Measurements from ENCODE around the gene SERINC3. TPM values are rescaled to one million over a fixed set of nuclear protein-coding genes. Genes with fewer than 3 reads are reported as not detected.

SERINC3 gene
- total RNA-seq, 3 donors from 2014 or later = 103 to 128 (median 110) TPM

GRCh38 chr20:44522841-44523240, 971 bp upstream of the SERINC3 start:
- intact Hi-C loops (cut with DNase I, micrococcal nuclease) = no loop called here

GRCh38 chr20:44520881-44521280, 989 bp downstream of the SERINC3 start:
- Histone ChIP-seq H3K36me3 (ENCODE audit: low read depth) (no peaks in the 10 kb centered on the region), H3K4me3 (peak overlapping the region; percentile 99), H3K9me3 (no peaks in the 10 kb centered on the region), H3K4me1 (ENCODE audit: low read depth) (peaks cover 29% of the 10 kb centered on the region)
- intact Hi-C loops (cut with DNase I, micrococcal nuclease) = no loop called here
- ATAC-seq (no peak), DNase-seq (no peak)
- no peak for TF ChIP-seq CTCF (IDR thresholded peaks at IDR 0.05)

More at GRCh38 chr20:44522841-44523240, 971 bp upstream of the SERINC3 start:
- no peaks in the 10 kb centered on the region for H3K36me3 ChIP-seq (ENCODE audit: low read depth)
- ATAC-seq = no peak
- H3K4me3 ChIP-seq = no peak overlapping the region
- H3K4me1 ChIP-seq (ENCODE audit: low read depth) = peaks cover 26% of the 10 kb centered on the region
- H3K9me3 ChIP-seq = no peaks in the 10 kb centered on the region
- TF ChIP-seq CTCF (IDR thresholded peaks at IDR 0.05) = no peak
- no peak for DNase-seq

GRCh38 chr20:44518248-44518647, 3.6 kb downstream of the SERINC3 start:
- Histone ChIP-seq H3K4me3 (no peak overlapping the region), H3K9me3 (no peaks in the 10 kb centered on the region), H3K36me3 (ENCODE audit: low read depth) (no peaks in the 10 kb centered on the region), H3K4me1 (ENCODE audit: low read depth) (peaks cover 29% of the 10 kb centered on the region)
- no peak for ATAC-seq
- no peak for TF ChIP-seq CTCF (IDR thresholded peaks at IDR 0.05)
- DNase-seq = no peak
- intact Hi-C loops (cut with DNase I, micrococcal nuclease) = no loop called here

GRCh38 chr20:44517454-44517853, 4.4 kb downstream of the SERINC3 start:
- H3K4me1 ChIP-seq (ENCODE audit: low read depth) = peaks cover 29% of the 10 kb centered on the region
- H3K36me3 ChIP-seq (ENCODE audit: low read depth) = no peaks in the 10 kb centered on the region
- DNase-seq (no peak), ATAC-seq (no peak)
- no peak overlapping the region for H3K4me3 ChIP-seq
- TF ChIP-seq CTCF (IDR thresholded peaks at IDR 0.05) = no peak
- intact Hi-C loops (cut with DNase I, micrococcal nuclease) = no loop called here
- no peaks in the 10 kb centered on the region for H3K9me3 ChIP-seq

- no peaks in the 10 kb centered on the region for H3K36me3 ChIP-seq (ENCODE audit: low read depth)
- DNase-seq (no peak), ATAC-seq (no peak)
- no peak overlapping the region for H3K4me3 ChIP-seq
- peaks cover 29% of the 10 kb centered on the region for H3K4me1 ChIP-seq (ENCODE audit: low read depth)
- intact Hi-C loops (cut with DNase I, micrococcal nuclease) = no loop called here
- no peaks in the 10 kb centered on the region for H3K9me3 ChIP-seq
- no peak for TF ChIP-seq CTCF (IDR thresholded peaks at IDR 0.05)
Measured at GRCh38 chr20:44516491-44516890, 5.4 kb downstream of the SERINC3 start.

- peaks cover 6% of the 10 kb centered on the region for H3K4me1 ChIP-seq (ENCODE audit: low read depth)
- no peak for TF ChIP-seq CTCF (IDR thresholded peaks at IDR 0.05)
- no peaks in the 10 kb centered on the region for H3K9me3 ChIP-seq
- DNase-seq (no peak), ATAC-seq (no peak)
- H3K4me3 ChIP-seq = no peak overlapping the region
- intact Hi-C loops (cut with DNase I, micrococcal nuclease) = no loop called here
- no peaks in the 10 kb centered on the region for H3K36me3 ChIP-seq (ENCODE audit: low read depth)
Measured at GRCh38 chr20:44513871-44514270, 8.0 kb downstream of the SERINC3 start.

Data from mucosa of descending colon (tissue), 3 donors.